Measurements from ENCODE around the gene IHH. TPM values are rescaled to one million over a fixed set of nuclear protein-coding genes. Genes with fewer than 3 reads are reported as not detected.

The IHH gene
- total and polyA plus RNA-seq, 2 donors (not counting 3 experiments of a cell fraction or from before 2014, with no cell fraction given), result 0.03 TPM; not detected in 1

DNA sequence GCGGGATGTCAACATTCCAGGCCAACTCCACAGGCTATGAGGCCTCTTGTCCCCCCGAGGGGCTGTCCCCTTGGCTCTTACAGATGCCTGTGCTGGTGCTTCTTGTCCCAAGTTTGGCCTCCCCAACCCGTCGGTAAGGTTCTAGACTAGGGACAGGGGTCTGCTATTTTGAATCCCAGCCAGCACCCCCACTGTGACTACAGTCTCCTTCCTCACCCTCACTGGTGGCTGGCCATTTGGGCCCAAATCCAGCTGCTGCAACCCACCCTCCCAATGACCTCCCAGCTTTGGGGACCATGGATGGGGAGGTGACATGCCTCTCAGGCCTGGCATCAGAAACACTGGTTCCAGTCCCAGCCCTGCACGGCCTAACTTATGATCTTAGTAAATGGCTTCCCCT, 38.1 kb downstream of the IHH start:
- intact Hi-C loops (cut with micrococcal nuclease), result no loop called here
- peaks cover 0 to 7% of the 10 kb centered on the region in 2 experiments for H3K27me3 ChIP-seq (ENCODE audit: control insufficient read depth in 2 of 2, insufficient read depth in 2 of 2, low read length in 2 of 2)
- BruUV-seq (replicated peaks), result no TSS peak

More for the DNA sequence above, 38.1 kb downstream of the IHH start:
- no peaks in the 10 kb centered on the region for H3K9me1 ChIP-seq (replicated peaks; ENCODE audit: control insufficient read depth, extremely low read depth, insufficient read depth, low read length)
- ChIA-PET POLR2A (no interaction called here), CTCF (no interaction called here)
- H3K36me3 ChIP-seq (ENCODE audit: control insufficient read depth in 2 of 2, extremely low read depth in 1 of 2, insufficient read depth in 2 of 2, low read length in 2 of 2), result no peaks in the 10 kb centered on the region
- no peaks in the 10 kb centered on the region for H3K9me3 ChIP-seq (replicated peaks; ENCODE audit: control insufficient read depth, insufficient read depth, low read length)
- H3K4me1 ChIP-seq (ENCODE audit: control insufficient read depth, extremely low read depth, insufficient read depth, low read length), result no peaks in the 10 kb centered on the region
- DNase-seq (ENCODE audit: low read depth, low spot score) (no peak), FAIRE-seq (no peak)
- no peak overlapping the region for H2AFZ ChIP-seq (ENCODE audit: low read depth, low read length)
- no peak overlapping the region for H3K9ac ChIP-seq (replicated peaks; ENCODE audit: extremely low read depth, insufficient read depth, low read length)
- no peak overlapping the region for H3K27ac ChIP-seq (ENCODE audit: insufficient read depth, low read depth, low read length)
- dilution Hi-C loops (cut with MboI; ENCODE audit: extremely low pct_ligation_motif_present, low sequenced_read_pairs), result no loop called here
- H4K20me1 ChIP-seq (replicated peaks; ENCODE audit: control insufficient read depth, extremely low read depth, insufficient read depth, low read length), result no peaks in the 10 kb centered on the region
- H3K4me2 ChIP-seq (ENCODE audit: insufficient read depth, low read length), result no peak overlapping the region
- H3K79me2 ChIP-seq (ENCODE audit: control insufficient read depth, insufficient read depth, low read length), result no peaks in the 10 kb centered on the region
- TF ChIP-seq, protein P1, sequence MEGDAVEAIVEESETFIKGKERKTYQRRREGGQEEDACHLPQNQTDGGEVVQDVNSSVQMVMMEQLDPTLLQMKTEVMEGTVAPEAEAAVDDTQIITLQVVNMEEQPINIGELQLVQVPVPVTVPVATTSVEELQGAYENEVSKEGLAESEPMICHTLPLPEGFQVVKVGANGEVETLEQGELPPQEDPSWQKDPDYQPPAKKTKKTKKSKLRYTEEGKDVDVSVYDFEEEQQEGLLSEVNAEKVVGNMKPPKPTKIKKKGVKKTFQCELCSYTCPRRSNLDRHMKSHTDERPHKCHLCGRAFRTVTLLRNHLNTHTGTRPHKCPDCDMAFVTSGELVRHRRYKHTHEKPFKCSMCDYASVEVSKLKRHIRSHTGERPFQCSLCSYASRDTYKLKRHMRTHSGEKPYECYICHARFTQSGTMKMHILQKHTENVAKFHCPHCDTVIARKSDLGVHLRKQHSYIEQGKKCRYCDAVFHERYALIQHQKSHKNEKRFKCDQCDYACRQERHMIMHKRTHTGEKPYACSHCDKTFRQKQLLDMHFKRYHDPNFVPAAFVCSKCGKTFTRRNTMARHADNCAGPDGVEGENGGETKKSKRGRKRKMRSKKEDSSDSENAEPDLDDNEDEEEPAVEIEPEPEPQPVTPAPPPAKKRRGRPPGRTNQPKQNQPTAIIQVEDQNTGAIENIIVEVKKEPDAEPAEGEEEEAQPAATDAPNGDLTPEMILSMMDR (IDR thresholded peaks at IDR 0.05; ENCODE audit: extremely low read depth in 1 of 2, insufficient read depth in 1 of 2, low read depth in 1 of 2, low read length in 2 of 2), result no peak
- no peak for TF ChIP-seq MYC (IDR thresholded peaks at IDR 0.05; ENCODE audit: low read depth, low read length)
- no peak for TF ChIP-seq MAX (IDR thresholded peaks at IDR 0.05; ENCODE audit: insufficient read depth, insufficient read length)
- no peak for TF ChIP-seq EZH2 (IDR thresholded peaks at IDR 0.05; ENCODE audit: borderline replicate concordance, low read depth, low read length, severe bottlenecking)
- TF ChIP-seq POLR2A (IDR thresholded peaks at IDR 0.05; ENCODE audit: low read depth, low read length), result no peak
- TF ChIP-seq GATA2 (IDR thresholded peaks at IDR 0.05; ENCODE audit: insufficient read depth, insufficient read length, low read depth, low read length), result no peak
- no peak for TF ChIP-seq POLR2AphosphoS5 (IDR thresholded peaks at IDR 0.05; ENCODE audit: insufficient read depth, low read depth, low read length)
- no peak for TF ChIP-seq FOS (IDR thresholded peaks at IDR 0.05; ENCODE audit: borderline replicate concordance, insufficient read depth, low read length)
- no peak for TF ChIP-seq JUN (IDR thresholded peaks at IDR 0.05; ENCODE audit: borderline replicate concordance, insufficient read depth, insufficient read length, low read depth)
- H3K4me3 ChIP-seq (replicated peaks in 1 of 3; ENCODE audit: insufficient read depth in 1 of 3, low read depth in 1 of 3, low read length in 3 of 3), result no peak overlapping the region

Data from endothelial cell of umbilical vein (primary cell).